D721Med (cell line): Measurements from ENCODE around the gene RFPL2.
"Not testable (repeated sequence)": the region's sequence is repeated elsewhere in the genome, so short reads cannot be mapped to it uniquely, and the experiment has no call there.

ENCODE experiments used
- DNase-seq: peaks from one replicate; pipeline ENCODE4 v3.0.0; 2011; ENCODE audit warnings: low spot score; ENCODE audit not compliant: insufficient read length
- FAIRE-seq: peaks from 2 replicates; lab custom pipeline; 2011; peaks lifted over from hg19 to GRCh38; lab: Jason Lieb, UNC
- CTCF ChIP-seq: IDR thresholded peaks from 2 replicates; pipeline ENCODE4 v1.5.1; 2012; ENCODE audit warnings: mild to moderate bottlenecking, control low read depth; ENCODE audit not compliant: insufficient read depth; ENCODE audit errors: missing control alignments

Gene RFPL2

DNA sequence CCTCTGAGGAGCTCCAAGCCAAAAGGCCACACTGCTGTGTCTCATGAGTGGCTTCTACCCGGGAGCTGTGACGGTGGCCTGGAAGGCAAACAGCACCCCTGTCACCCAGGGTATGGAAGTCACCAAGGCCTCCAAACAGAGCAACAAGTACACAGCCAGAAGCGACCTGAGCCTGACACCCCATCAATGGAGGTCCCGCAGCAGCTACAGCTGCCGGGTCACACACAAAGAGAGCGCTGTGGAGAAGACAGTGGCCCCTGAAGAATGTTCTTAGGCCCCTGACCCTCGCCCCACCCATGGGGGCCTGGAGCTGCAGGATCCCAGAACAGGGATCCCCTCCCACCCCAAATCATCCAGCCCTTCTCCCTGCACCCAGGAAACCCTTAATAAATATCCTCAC is 4.9 kb downstream of the RFPL2 start:
- no peak for DNase-seq
- no peak for FAIRE-seq
- TF ChIP-seq CTCF, result no peak

DNA sequence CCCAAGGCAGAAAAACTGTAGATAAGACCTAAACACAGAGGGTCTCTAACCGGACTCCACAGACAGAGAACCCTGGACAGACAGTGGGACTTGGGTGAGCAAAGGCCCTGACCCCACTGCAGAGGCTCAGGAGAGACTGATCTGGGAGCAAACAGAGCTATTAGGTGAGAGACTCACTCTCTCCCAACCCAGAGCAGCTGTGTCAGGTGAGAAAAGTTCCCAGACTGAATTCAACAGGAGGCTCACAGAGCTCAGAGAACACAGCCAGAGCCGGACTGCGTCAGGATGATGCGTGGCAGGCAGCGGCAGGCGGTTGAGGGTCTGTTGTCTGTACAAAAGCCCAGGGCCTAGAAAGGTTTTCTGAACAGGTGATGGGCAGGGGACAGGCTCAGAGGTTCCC is 5.5 kb downstream of the RFPL2 start:
- no peak for FAIRE-seq
- DNase-seq, result no peak

DNA sequence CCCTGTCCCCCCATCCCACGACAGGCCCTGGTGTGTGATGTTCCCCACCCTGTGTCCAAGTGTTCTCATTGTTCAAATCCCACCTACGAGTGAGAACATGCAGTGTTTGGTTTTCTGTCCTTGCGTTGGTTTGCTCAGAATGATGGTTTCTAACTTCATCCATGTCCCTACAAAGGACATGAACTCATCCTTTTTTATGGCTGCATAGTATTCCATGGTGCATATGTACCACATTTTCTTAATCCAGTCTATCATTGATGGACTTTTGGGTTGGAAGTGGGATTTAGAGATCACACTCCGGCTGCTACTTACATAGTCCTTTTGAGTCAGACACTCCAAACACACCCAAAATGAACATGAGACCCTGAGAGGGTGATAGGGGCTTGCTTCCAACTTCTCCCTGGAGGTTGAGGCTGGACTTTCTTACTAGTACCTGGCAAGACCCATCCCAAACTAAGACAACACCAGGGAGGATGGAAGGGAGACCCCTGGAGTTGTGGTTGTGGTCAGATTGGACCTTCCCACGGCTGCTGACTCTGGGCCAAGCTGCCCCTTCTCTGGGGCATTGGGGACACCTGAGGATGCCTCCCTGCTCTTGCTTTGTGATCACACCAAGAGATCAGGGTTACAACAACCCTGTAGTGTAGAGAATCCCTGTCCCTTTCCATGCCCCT is 7.2 kb downstream of the RFPL2 start:
- FAIRE-seq, DNase-seq: not testable (repeated sequence)

More for the DNA sequence above, 5.5 kb downstream of the RFPL2 start:
- no peak for TF ChIP-seq CTCF

DNA sequence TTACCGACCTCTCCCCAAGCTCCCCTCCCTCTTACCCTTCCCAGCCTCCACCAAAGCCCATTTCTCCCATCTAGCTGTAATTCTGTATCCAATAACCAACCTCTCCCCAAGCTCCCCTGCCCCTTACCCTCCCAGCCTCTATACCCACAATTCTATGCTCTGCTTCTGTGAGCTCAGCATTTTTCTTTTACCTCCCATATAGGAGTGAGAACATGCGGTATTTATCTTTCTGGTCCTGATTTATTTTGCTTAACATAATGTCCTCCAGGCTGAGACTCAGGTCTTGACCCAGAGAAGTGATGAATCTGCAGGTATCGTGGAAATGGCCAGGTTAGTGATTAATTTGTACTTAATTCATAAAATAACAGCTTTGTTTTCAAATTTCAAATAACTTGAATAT is 9.0 kb downstream of the RFPL2 start:
- not testable (repeated sequence) for FAIRE-seq, DNase-seq

- DNase-seq, FAIRE-seq: not testable (repeated sequence)
Observed at GRCh38 chr22:32193346-32193745, 11.5 kb downstream of the RFPL2 start.

GRCh38 chr22:32191021-32191420 is 13.9 kb downstream of the RFPL2 start:
- DNase-seq, FAIRE-seq: not testable (repeated sequence)

DNA sequence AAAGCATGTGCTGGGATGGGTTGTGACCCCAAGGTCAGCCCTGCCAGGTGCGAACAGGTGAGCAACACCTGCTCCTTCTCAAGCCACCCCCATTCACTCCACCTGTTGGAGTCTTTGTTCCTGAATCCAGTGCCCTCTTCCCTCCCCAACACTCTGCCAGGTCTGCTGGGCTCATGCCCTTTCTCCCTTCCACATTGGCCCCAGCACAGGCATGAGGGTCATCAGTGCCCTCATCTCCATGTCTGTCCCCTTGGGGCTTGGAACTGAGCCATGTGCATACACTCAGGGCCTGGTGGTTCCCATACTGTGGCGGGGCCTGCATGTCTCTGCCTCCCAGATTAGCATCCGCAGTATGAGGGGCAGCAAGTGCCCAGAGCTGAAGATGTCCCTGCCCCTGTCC is 19.1 kb downstream of the RFPL2 start:
- DNase-seq (no peak), FAIRE-seq (no peak)
- no peak for TF ChIP-seq CTCF

- FAIRE-seq, result no peak
Observed at GRCh38 chr22:32183625-32184024, 21.2 kb downstream of the RFPL2 start.

DNA sequence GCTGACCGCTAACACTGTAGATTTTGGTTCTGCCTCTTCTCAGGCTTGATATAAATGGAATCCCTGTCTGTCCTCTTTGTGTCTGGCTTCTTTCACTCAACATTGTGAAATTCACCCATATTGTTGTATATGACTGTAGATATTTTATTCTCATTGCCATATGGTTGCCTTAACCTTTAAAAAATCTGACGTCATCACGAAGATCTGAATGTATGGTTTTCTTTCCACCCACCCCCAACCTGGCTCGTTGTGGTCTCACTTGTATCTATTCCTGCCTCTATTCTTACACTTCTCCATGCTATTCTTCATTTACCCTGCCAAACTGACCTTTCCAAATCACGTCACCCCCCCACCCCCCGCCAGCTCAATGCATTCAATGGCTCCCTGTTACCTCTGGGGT is 23.8 kb downstream of the RFPL2 start:
- no peak for FAIRE-seq
- TF ChIP-seq CTCF, result no peak
- DNase-seq, result no peak

More at GRCh38 chr22:32183625-32184024, 21.2 kb downstream of the RFPL2 start:
- DNase-seq, result no peak
- TF ChIP-seq CTCF, result no peak
